SK-N-MC (cell line): Measurements from ENCODE around the gene RGS10.

Experiments used
- EZH2 ChIP-seq: fragments of 200-600 bp; sonication (generic); IDR thresholded peaks from one replicate; pipeline ENCODE4 v1.6.1; 2017; ENCODE audit warnings: antibody characterized with exemption
- FOXP2 ChIP-seq: optimal IDR thresholded peaks from 2 replicates; pipeline ENCODE3; 2011; ENCODE audit warnings: mild to moderate bottlenecking, moderate library complexity; ENCODE audit not compliant: insufficient read depth; ENCODE audit errors: extremely low read length, control extremely low read depth
- POLR2AphosphoS5 ChIP-seq: IDR thresholded peaks from 2 replicates; pipeline ENCODE4 v1.6.1; 2012; ENCODE audit warnings: mild to moderate bottlenecking, low read depth, low read length, borderline replicate concordance

- TF ChIP-seq EZH2, result no peak
- TF ChIP-seq POLR2AphosphoS5, result no peak
- TF ChIP-seq FOXP2, result no peak
Measured at GRCh38 chr10:119454990-119455389, 87.5 kb downstream of the RGS10 start.
